ENCODE results near the gene STX16. TPM values are rescaled to one million over a fixed set of nuclear protein-coding genes. Genes with fewer than 3 reads are reported as not detected.
A peak's percentile ranks its signal among the peaks of the same experiment; 100 is the strongest.

The STX16 gene
- total RNA-seq, 4 donors from 2014 or later: 26.1 to 90.4 (median 47.8) TPM

GRCh38 chr20:58634059-58634458, 17.0 kb upstream of the STX16 start:
- 80 to 92% methylated on average over 2 of the region's 17 CpGs for WGBS, 2 donors (ENCODE audit: low coverage in 1 of 2)
- Histone ChIP-seq H3K4me3 (no peak overlapping the region), H3K4me1 (peaks cover 0 to 18% (median 0%) of the 10 kb centered on the region in 3 donors), H3K27ac (peak overlapping the region in 1 of 4 donors; percentile 57), H3K27me3 (no peaks in the 10 kb centered on the region), H3K36me3 (no peaks in the 10 kb centered on the region), H3K9me3 (no peaks in the 10 kb centered on the region)
- TF ChIP-seq POLR2AphosphoS5 (IDR thresholded peaks at IDR 0.05): no peak
- ATAC-seq: no peak

- Histone ChIP-seq H3K27ac (peak overlapping the region in 2 of 4 donors; percentile 39 to 57), H3K4me1 (peaks cover 0 to 18% (median 0%) of the 10 kb centered on the region in 3 donors)
Observed at GRCh38 chr20:58634521-58635278, 16.4 kb upstream of the STX16 start.

GRCh38 chr20:58635279-58635665, 15.8 kb upstream of the STX16 start:
- WGBS, 2 donors (ENCODE audit: low coverage in 1 of 2): 80 to 96% methylated on average over 4 of the region's 11 CpGs
- H3K4me3 ChIP-seq: no peak overlapping the region
- no peak overlapping the region for H3K27ac ChIP-seq
- TF ChIP-seq POLR2A (IDR thresholded peaks at IDR 0.05): no peak
- no peak for TF ChIP-seq EP300 (IDR thresholded peaks at IDR 0.05)
- TF ChIP-seq CTCF (IDR thresholded peaks at IDR 0.05): no peak
- TF ChIP-seq POLR2AphosphoS5 (IDR thresholded peaks at IDR 0.05): no peak
- H3K9me3 ChIP-seq: no peaks in the 10 kb centered on the region
- no peaks in the 10 kb centered on the region for H3K27me3 ChIP-seq
- no peaks in the 10 kb centered on the region for H3K36me3 ChIP-seq
- peaks cover 0 to 18% (median 0%) of the 10 kb centered on the region in 3 donors for H3K4me1 ChIP-seq
- ATAC-seq: no peak

More at GRCh38 chr20:58634521-58635278, 16.4 kb upstream of the STX16 start:
- no peak for TF ChIP-seq CTCF (IDR thresholded peaks at IDR 0.05)
- no peak for TF ChIP-seq POLR2A (IDR thresholded peaks at IDR 0.05)
- no peak for TF ChIP-seq EP300 (IDR thresholded peaks at IDR 0.05)
- no peak for TF ChIP-seq POLR2AphosphoS5 (IDR thresholded peaks at IDR 0.05)
- Histone ChIP-seq H3K9me3 (no peaks in the 10 kb centered on the region), H3K27me3 (no peaks in the 10 kb centered on the region), H3K36me3 (no peaks in the 10 kb centered on the region), H3K4me3 (no peak overlapping the region)
- ATAC-seq: peak; percentile 19
- 37% methylated on average over 12 of the region's 26 CpGs; no CpG with 5 or more reads in 1 of the 2 donors for WGBS, 2 donors (ENCODE audit: low coverage in 1 of 2)

GRCh38 chr20:58636396-58636982, 14.6 kb upstream of the STX16 start:
- no peak for ATAC-seq
- Histone ChIP-seq H3K9me3 (no peaks in the 10 kb centered on the region), H3K4me3 (no peak overlapping the region), H3K27me3 (no peaks in the 10 kb centered on the region), H3K27ac (no peak overlapping the region), H3K4me1 (peaks cover 0 to 18% (median 0%) of the 10 kb centered on the region in 3 donors), H3K36me3 (no peaks in the 10 kb centered on the region)
- TF ChIP-seq POLR2AphosphoS5 (IDR thresholded peaks at IDR 0.05) (no peak), POLR2A (IDR thresholded peaks at IDR 0.05) (no peak), EP300 (IDR thresholded peaks at IDR 0.05) (no peak), CTCF (IDR thresholded peaks at IDR 0.05) (no peak)
- 92 to 100% methylated on average over 4 of the region's 10 CpGs for WGBS, 2 donors (ENCODE audit: low coverage in 1 of 2)

- no peaks in the 10 kb centered on the region for H3K36me3 ChIP-seq
- no peaks in the 10 kb centered on the region for H3K27me3 ChIP-seq
- no peak overlapping the region for H3K4me3 ChIP-seq
- ATAC-seq: no peak
- H3K9me3 ChIP-seq: no peaks in the 10 kb centered on the region
- WGBS, 2 donors (ENCODE audit: low coverage in 1 of 2): 68% methylated on average over 7 of the region's 8 CpGs; no CpG with 5 or more reads in 1 of the 2 donors
- H3K27ac ChIP-seq: no peak overlapping the region
- TF ChIP-seq CTCF (IDR thresholded peaks at IDR 0.05) (peak in 1 of 4 experiments; percentile 13), EP300 (IDR thresholded peaks at IDR 0.05) (no peak)
- H3K4me1 ChIP-seq: peaks cover 0 to 18% (median 0%) of the 10 kb centered on the region in 3 donors
Observed at GRCh38 chr20:58636983-58637421, 14.1 kb upstream of the STX16 start.

All from gastroesophageal sphincter (tissue), 4 donors.